GM23338 (cell line): Measurements from ENCODE around the gene MYO5A.

Experiments used
- CREB1 ChIP-seq: fragments of 250-450 bp; sonication (Bioruptor Pico); IDR thresholded peaks from 2 replicates; pipeline ENCODE4 v1.5.0; 2020; ENCODE audit warnings: low read depth, mild to moderate bottlenecking, moderate library complexity
- EZH2 ChIP-seq: fragments of 200-600 bp; sonication (generic); IDR thresholded peaks from one replicate; pipeline ENCODE4 v1.8.0; 2017; ENCODE audit warnings: antibody characterized with exemption, mild to moderate bottlenecking, low read depth; ENCODE audit not compliant: unreplicated experiment
- EZH2phosphoT487 ChIP-seq: fragments of 200-600 bp; sonication (generic); IDR thresholded peaks from one replicate; pipeline ENCODE4 v1.8.1; 2018; ENCODE audit warnings: antibody characterized with exemption; ENCODE audit not compliant: unreplicated experiment
- JUNB ChIP-seq: IDR thresholded peaks from one replicate; pipeline ENCODE4 v1.6.1; 2016; ENCODE audit warnings: antibody characterized with exemption; ENCODE audit not compliant: unreplicated experiment
- POLR2AphosphoS5 ChIP-seq: IDR thresholded peaks from 2 replicates; pipeline ENCODE4 v1.6.1; 2016; ENCODE audit warnings: antibody characterized with exemption, low read depth
- REST ChIP-seq: IDR thresholded peaks from one replicate; pipeline ENCODE4 v1.6.1; 2018; ENCODE audit warnings: antibody characterized with exemption; ENCODE audit not compliant: unreplicated experiment
- ZNF331 ChIP-seq: fragments of 250-450 bp; sonication (Bioruptor Pico); IDR thresholded peaks from 2 replicates; pipeline ENCODE4 v1.5.0; 2020; ENCODE audit warnings: low read depth, mild to moderate bottlenecking, moderate library complexity
- TF ChIP-seq, protein P1 (sequence below), 2 experiments: fragments of 200-600 bp in 1 of 2; sonication (generic) in 1 of 2; conservative IDR thresholded peaks; 2 replicates each; pipeline versions ENCODE4 v1.5.1 to v1.6.1; 2016 to 2017; ENCODE audit warnings: antibody characterized with exemption in 2 of 2, low read depth in 2 of 2, mild to moderate bottlenecking in 2 of 2, moderate library complexity in 1 of 2

DNA sequence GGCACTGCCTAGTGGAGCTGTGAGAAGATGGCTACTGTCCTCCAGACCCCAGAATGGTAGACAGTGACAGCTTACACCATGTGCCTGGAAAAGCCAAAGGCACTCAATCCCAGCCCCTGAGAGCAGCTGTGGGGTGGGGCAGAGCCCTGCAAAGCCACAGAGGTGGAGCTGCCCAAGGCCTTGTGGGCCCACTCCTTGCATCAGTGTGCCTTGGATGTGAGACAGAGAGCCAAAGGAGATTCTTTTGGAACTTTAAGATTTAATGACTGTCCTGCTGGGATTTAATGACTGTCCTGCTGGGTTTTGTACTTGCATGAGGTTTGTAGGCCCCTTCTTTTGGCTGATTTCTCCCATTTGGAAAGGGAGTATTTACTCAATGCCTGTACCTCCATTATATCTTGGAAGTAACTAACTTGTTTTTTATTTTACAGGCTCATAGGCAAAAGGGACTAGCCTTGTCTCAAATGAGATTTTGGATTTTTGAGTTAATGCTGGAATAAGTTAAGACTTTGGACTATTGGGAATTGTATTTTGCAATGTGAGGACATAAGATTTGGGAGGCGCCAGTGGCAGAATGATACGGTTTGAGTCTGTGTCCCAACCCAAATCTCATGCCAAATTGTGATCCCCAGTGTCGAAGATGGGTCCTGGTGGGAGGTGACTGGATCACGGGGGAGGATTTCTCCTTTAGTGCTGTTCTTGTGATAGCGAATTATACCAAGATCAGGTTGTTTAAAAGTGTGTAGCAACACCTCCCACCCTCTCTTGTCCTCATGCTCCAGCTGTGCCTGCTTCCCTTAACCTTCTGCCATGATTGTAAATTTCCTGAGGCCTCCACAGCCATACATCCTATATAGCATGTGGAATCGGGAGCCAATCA is 80.4 kb downstream of the MYO5A start:
- TF ChIP-seq REST, result no peak
- TF ChIP-seq, protein P1, sequence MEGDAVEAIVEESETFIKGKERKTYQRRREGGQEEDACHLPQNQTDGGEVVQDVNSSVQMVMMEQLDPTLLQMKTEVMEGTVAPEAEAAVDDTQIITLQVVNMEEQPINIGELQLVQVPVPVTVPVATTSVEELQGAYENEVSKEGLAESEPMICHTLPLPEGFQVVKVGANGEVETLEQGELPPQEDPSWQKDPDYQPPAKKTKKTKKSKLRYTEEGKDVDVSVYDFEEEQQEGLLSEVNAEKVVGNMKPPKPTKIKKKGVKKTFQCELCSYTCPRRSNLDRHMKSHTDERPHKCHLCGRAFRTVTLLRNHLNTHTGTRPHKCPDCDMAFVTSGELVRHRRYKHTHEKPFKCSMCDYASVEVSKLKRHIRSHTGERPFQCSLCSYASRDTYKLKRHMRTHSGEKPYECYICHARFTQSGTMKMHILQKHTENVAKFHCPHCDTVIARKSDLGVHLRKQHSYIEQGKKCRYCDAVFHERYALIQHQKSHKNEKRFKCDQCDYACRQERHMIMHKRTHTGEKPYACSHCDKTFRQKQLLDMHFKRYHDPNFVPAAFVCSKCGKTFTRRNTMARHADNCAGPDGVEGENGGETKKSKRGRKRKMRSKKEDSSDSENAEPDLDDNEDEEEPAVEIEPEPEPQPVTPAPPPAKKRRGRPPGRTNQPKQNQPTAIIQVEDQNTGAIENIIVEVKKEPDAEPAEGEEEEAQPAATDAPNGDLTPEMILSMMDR (conservative IDR thresholded peaks at IDR 0.05; ENCODE audit: low read depth in 2 of 2), result no peak
- TF ChIP-seq POLR2AphosphoS5, result no peak
- no peak for TF ChIP-seq JUNB
- TF ChIP-seq EZH2, result no peak
- TF ChIP-seq ZNF331 (CRISPR knock-in tag), result no peak
- no peak for TF ChIP-seq EZH2phosphoT487
- TF ChIP-seq CREB1, result no peak
